ENCODE measurements around the gene KRT17. TPM values are rescaled to one million over a fixed set of nuclear protein-coding genes. Genes with fewer than 3 reads are reported as not detected.
A peak's percentile ranks its signal among the peaks of the same experiment; 100 is the strongest.

Gene KRT17
- total RNA-seq, 1 experiment from 2014 or later = 4,105 TPM

GRCh38 chr17:41660221-41660711 is 35.9 kb upstream of the KRT17 start:
- BruUV-seq (replicated peaks) = no TSS peak
- ChIA-PET POLR2A (interaction anchor here (0.7 to 7.3 kb wide), 5 partner anchors 10 to 807 kb away, joined by 3 to 148 read pairs (median 6); partner anchors contain the start of gene EIF1), CTCF (interaction anchor here (0.6 to 11.5 kb wide), 10 partner anchors 10 to 804 kb away, joined by 3 to 566 read pairs (median 4); partner anchors contain the start of gene EIF1)
- H3K4me3 Mint-ChIP-seq (ENCODE audit: unreplicated experiment) = no peak overlapping the region
- intact Hi-C loops (cut with micrococcal nuclease) = loop anchor here (5.0 kb wide), 1 partner anchor 163 kb away; no protein-coding TSS in a partner anchor
- peak; percentile 73 for DNase-seq (ENCODE audit: unreplicated experiment)
- no peaks in the 10 kb centered on the region for H3K9me3 Mint-ChIP-seq (ENCODE audit: unreplicated experiment)
- H3K27me3 Mint-ChIP-seq (ENCODE audit: insufficient read depth, unreplicated experiment) = no peaks in the 10 kb centered on the region
- H3K27ac Mint-ChIP-seq (ENCODE audit: low read depth, unreplicated experiment) = no peak overlapping the region
- peaks cover 58% of the 10 kb centered on the region for H3K4me1 Mint-ChIP-seq (ENCODE audit: insufficient read depth, unreplicated experiment)
- TF ChIP-seq CTCF (IDR thresholded peaks at IDR 0.05; ENCODE audit: unreplicated experiment) = no peak
- H3K36me3 Mint-ChIP-seq (ENCODE audit: insufficient read depth, unreplicated experiment) = peaks cover 6% of the 10 kb centered on the region

DNA sequence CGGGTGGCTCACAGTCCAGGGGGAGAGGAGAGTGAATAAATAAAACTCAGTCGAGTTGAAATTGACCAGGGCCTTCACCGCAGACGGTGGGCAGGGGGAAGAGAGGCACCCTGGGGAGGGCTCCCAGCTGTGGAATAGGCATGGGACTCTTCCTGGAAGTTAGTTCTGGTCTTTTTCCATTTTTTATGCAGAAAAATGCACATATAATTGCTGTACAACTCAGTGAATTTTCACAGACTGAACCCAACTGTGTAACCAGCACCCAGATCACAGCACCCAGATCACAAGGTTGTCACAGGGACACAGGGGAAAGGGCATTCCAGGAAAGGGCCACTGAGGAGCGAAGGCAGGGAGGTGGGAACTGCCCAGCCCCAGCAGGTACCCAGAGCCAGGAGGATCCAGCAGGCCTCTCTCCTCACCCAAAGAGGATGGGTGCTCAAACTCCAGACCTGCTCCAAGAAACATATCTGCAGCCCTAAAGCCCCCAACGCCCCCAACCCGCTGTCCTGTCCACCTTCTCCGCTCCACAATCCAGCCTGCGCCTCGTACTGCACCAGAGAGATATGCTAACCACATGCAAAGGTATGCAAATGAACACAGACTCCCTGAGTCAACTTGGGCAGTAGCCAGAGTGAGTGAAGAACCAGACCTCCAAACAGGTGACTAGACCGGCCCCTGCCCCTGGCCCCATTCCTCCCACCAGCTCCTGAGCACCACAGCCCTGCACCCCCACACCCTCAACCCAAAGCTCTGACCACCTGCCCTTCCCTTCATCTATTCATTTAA is 35.2 kb upstream of the KRT17 start:
- Mint-ChIP-seq H3K36me3 (ENCODE audit: insufficient read depth, unreplicated experiment) (peaks cover 6% of the 10 kb centered on the region), H3K4me3 (ENCODE audit: unreplicated experiment) (no peak overlapping the region), H3K9me3 (ENCODE audit: unreplicated experiment) (no peaks in the 10 kb centered on the region), H3K27ac (ENCODE audit: low read depth, unreplicated experiment) (no peak overlapping the region), H3K4me1 (ENCODE audit: insufficient read depth, unreplicated experiment) (peaks cover 58% of the 10 kb centered on the region), H3K27me3 (ENCODE audit: insufficient read depth, unreplicated experiment) (no peaks in the 10 kb centered on the region)
- no peak for TF ChIP-seq CTCF (IDR thresholded peaks at IDR 0.05; ENCODE audit: unreplicated experiment)
- peak; percentile 26 for DNase-seq (ENCODE audit: unreplicated experiment)
- no TSS peak for BruUV-seq (replicated peaks)
- intact Hi-C loops (cut with micrococcal nuclease) = loop anchor here (5.0 kb wide), 1 partner anchor 162 kb away; no protein-coding TSS in a partner anchor
- ChIA-PET CTCF (interaction anchor here (0.6 to 11.5 kb wide), 9 partner anchors 11 to 803 kb away, joined by 3 to 566 read pairs (median 4); partner anchors contain the start of gene EIF1), POLR2A (interaction anchor here (0.6 to 7.3 kb wide), 6 partner anchors 9 to 806 kb away, joined by 3 to 148 read pairs (median 6); partner anchors contain the start of gene EIF1)

GRCh38 chr17:41658846-41659245 is 34.5 kb upstream of the KRT17 start:
- H3K9me3 Mint-ChIP-seq (ENCODE audit: unreplicated experiment) = no peaks in the 10 kb centered on the region
- no peaks in the 10 kb centered on the region for H3K27me3 Mint-ChIP-seq (ENCODE audit: insufficient read depth, unreplicated experiment)
- POLR2A ChIA-PET = interaction anchor here (0.6 to 14.1 kb wide), 5 partner anchors 10 to 840 kb away, joined by 3 to 366 read pairs (median 5); partner anchors contain the start of genes EIF1 and KRT17
- no TSS peak for BruUV-seq (replicated peaks)
- DNase-seq (ENCODE audit: unreplicated experiment) = no peak
- no peak overlapping the region for H3K4me3 Mint-ChIP-seq (ENCODE audit: unreplicated experiment)
- intact Hi-C loops (cut with micrococcal nuclease) = no loop called here
- peaks cover 59% of the 10 kb centered on the region for H3K4me1 Mint-ChIP-seq (ENCODE audit: insufficient read depth, unreplicated experiment)
- TF ChIP-seq CTCF (IDR thresholded peaks at IDR 0.05; ENCODE audit: unreplicated experiment) = no peak
- H3K36me3 Mint-ChIP-seq (ENCODE audit: insufficient read depth, unreplicated experiment) = peaks cover 6% of the 10 kb centered on the region
- CTCF ChIA-PET = interaction anchor here (1.5 to 3.0 kb wide), 3 partner anchors 11 to 336 kb away, joined by 5 to 31 read pairs (median 17); no protein-coding TSS in a partner anchor
- H3K27ac Mint-ChIP-seq (ENCODE audit: low read depth, unreplicated experiment) = no peak overlapping the region

DNA sequence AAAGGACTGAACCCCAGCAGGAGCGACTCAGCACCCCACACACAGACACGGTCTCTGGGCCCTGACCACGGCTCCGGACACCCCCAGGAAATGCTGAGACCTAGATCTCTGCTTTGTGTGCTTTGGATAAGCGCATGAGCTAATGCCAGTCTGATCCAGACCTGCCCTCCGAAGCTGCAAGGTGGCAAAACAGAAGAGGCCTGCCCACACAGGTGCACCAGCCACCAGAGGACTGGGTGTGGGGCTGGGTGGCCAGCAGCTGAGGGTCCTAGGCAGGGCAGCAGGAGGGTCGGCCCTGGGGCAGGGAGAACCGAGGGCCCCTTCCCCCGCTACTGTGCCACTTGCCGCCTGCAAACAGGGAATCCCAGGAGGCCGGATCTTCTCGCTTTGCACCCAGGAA is 33.6 kb upstream of the KRT17 start:
- Mint-ChIP-seq H3K4me1 (ENCODE audit: insufficient read depth, unreplicated experiment) (peaks cover 56% of the 10 kb centered on the region), H3K9me3 (ENCODE audit: unreplicated experiment) (no peaks in the 10 kb centered on the region), H3K27ac (ENCODE audit: low read depth, unreplicated experiment) (no peak overlapping the region), H3K27me3 (ENCODE audit: insufficient read depth, unreplicated experiment) (no peaks in the 10 kb centered on the region), H3K36me3 (ENCODE audit: insufficient read depth, unreplicated experiment) (peaks cover 6% of the 10 kb centered on the region), H3K4me3 (ENCODE audit: unreplicated experiment) (no peak overlapping the region)
- BruUV-seq (replicated peaks) = no TSS peak
- ChIA-PET CTCF (interaction anchor here (1.1 to 3.0 kb wide), 3 partner anchors 9 to 109 kb away, joined by 4 to 31 read pairs (median 17); no protein-coding TSS in a partner anchor), POLR2A (interaction anchor here (0.6 to 14.1 kb wide), 9 partner anchors 9 to 836 kb away, joined by 3 to 366 read pairs (median 5); partner anchors contain the start of genes EIF1, KRT10 and KRT17)
- TF ChIP-seq CTCF (IDR thresholded peaks at IDR 0.05; ENCODE audit: unreplicated experiment) = no peak
- DNase-seq (ENCODE audit: unreplicated experiment) = no peak
- intact Hi-C loops (cut with micrococcal nuclease) = no loop called here
